Adrenal gland (tissue), 12 donors: ENCODE results near the gene XRCC5. TPM values are rescaled to one million over a fixed set of nuclear protein-coding genes. Genes with fewer than 3 reads are reported as not detected.

Experiments
- DNase-seq, 7 donors: peaks; one replicate each; pipeline ENCODE4 v3.0.0-alpha.2; 2019 to 2020
- H3K27ac ChIP-seq, 5 donors: fragments of 200-600 bp; sonication (generic) in 4 of 5; 1 replicate in 3 of 5; 2 replicates in 2 of 5; pipeline versions ENCODE4 v1.5.1 to v1.8.0; 2016 to 2020; ENCODE audit warnings: mild to moderate bottlenecking in 1 of 5
- H3K27me3 ChIP-seq: fragments of 200-600 bp; 2 replicates; pipeline ENCODE4 v1.8.0; 2021
- H3K36me3 ChIP-seq, 2 donors: fragments of 200-600 bp; replicated peaks in 1 of 2; 1 replicate in 1 of 2; 2 replicates in 1 of 2; pipeline versions ENCODE4 v1.5.1 to v1.8.0; 2018 to 2022
- H3K4me1 ChIP-seq, 2 donors: fragments of 200-600 bp; replicated peaks in 1 of 2; 1 replicate in 1 of 2; 2 replicates in 1 of 2; pipeline versions ENCODE4 v1.5.1 to v1.8.0; 2018 to 2021
- H3K4me3 ChIP-seq, 4 donors: fragments of 200-600 bp; sonication (generic) in 3 of 4; one replicate each; pipeline ENCODE4 v1.5.1; 2016 to 2018
- H3K9me3 ChIP-seq, 3 donors: fragments of 200-600 bp; sonication (generic) in 1 of 3; replicated peaks in 1 of 3; 1 replicate in 2 of 3; 2 replicates in 1 of 3; pipeline versions ENCODE4 v1.5.1 to v1.8.0; 2016 to 2021
- POLR2A ChIP-seq, 2 donors: fragments of 450-650 bp; IDR thresholded peaks; one replicate each; pipeline ENCODE4 v1.6.1; 2017; ENCODE audit warnings: antibody characterized with exemption in 2 of 2, mild to moderate bottlenecking in 2 of 2, moderate library complexity in 1 of 2
- WGBS, 4 donors: extraction: QIAGEN DNeasy Blood & Tissue Kit in 2 of 4; methylation state at CpG; one replicate each; pipeline versions ENCODE4 v1.1.5 to v1.1.7; 2013 to 2017; 5-methylcytosine and 5-hydroxymethylcytosine counted together
- intact Hi-C, 2 donors: fragments of 100-400 bp; cut with DNase I; formaldehyde crosslinking; loops; one replicate each; pipeline versions ENCODE4 v1.14.1 to v1.15.0; 2022 to 2023
- polyA plus RNA-seq, 3 donors: library from polyadenylated mRNA; stranded (reverse); fragments of 200-250 nt in 2 of 3; fragments of 350-450 nt in 1 of 3; fragmentation: Illumina TruSeq in 1 of 3; extraction: RNeasy Lipid Tissue Mini Kit (QIAGEN cat#74804) in 1 of 3; gene quantifications; one replicate each; pipeline ENCODE4 v1.2.3, GENCODE V29; 2013 to 2014
- total RNA-seq, 9 donors: library from RNA; depleted of rRNA in 4 of 9; stranded (reverse); fragments of >200 nt in 4 of 9; fragments of 120-200 nt in 1 of 9; fragmentation: NEBNext Ultra II Directional in 1 of 9; extraction: Animal tissue kit (Norgen Biotek cat#: 25700) in 1 of 9; gene quantifications; one replicate each; pipeline versions ENCODE4 v1.1.0 to v1.2.4, GENCODE V29; 2013 to 2023
- TF ChIP-seq, protein P1 (sequence below), 6 experiments: fragments of 450-650 bp in 4 of 6; fragments of 200-600 bp in 2 of 6; sonication (generic) in 1 of 6; IDR thresholded peaks; 1 replicate in 5 of 6; 2 replicates in 1 of 6; pipeline versions ENCODE4 v1.5.1 to v1.8.0; 2016 to 2021; ENCODE audit warnings: antibody characterized with exemption in 6 of 6, mild to moderate bottlenecking in 2 of 6, moderate library complexity in 1 of 6
- donor health status: healthy with polysubstance abuse.
- donor health status: Bipolar disorder and iron deficiency.
- donor health status: DM: yes; HTN: yes; CAD: no.
- donor health status: DM: no; HTN: no; CAD: no.
- donor health status: DM: no; HTN: no; CAD: no.
- donor health status: DM: yes; HTN: yes; CAD: no.

XRCC5 gene
- total and polyA plus RNA-seq, 12 donors, result 58.4 to 224 (median 158) TPM

- peaks cover 7 to 10% of the 10 kb centered on the region in 2 donors for H3K4me1 ChIP-seq
- intact Hi-C loops, result no loop called here
- WGBS, 4 donors, result 61 to 71% (median 65%) methylated on average over 3 of the region's 3 CpGs
Observed at GRCh38 chr2:216084547-216084946, 24.6 kb upstream of the XRCC5 start.

GRCh38 chr2:216086207-216086893 lies 22.8 kb upstream of the XRCC5 start:
- no peak for DNase-seq
- Histone ChIP-seq H3K27ac (no peak overlapping the region), H3K27me3 (no peaks in the 10 kb centered on the region), H3K4me3 (no peak overlapping the region), H3K4me1 (peaks cover under 1 to 4% of the 10 kb centered on the region in 2 donors), H3K9me3 (no peaks in the 10 kb centered on the region), H3K36me3 (no peaks in the 10 kb centered on the region)
- no peak for TF ChIP-seq POLR2A (IDR thresholded peaks at IDR 0.05)
- TF ChIP-seq, protein P1, sequence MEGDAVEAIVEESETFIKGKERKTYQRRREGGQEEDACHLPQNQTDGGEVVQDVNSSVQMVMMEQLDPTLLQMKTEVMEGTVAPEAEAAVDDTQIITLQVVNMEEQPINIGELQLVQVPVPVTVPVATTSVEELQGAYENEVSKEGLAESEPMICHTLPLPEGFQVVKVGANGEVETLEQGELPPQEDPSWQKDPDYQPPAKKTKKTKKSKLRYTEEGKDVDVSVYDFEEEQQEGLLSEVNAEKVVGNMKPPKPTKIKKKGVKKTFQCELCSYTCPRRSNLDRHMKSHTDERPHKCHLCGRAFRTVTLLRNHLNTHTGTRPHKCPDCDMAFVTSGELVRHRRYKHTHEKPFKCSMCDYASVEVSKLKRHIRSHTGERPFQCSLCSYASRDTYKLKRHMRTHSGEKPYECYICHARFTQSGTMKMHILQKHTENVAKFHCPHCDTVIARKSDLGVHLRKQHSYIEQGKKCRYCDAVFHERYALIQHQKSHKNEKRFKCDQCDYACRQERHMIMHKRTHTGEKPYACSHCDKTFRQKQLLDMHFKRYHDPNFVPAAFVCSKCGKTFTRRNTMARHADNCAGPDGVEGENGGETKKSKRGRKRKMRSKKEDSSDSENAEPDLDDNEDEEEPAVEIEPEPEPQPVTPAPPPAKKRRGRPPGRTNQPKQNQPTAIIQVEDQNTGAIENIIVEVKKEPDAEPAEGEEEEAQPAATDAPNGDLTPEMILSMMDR (IDR thresholded peaks at IDR 0.05), result no peak
- intact Hi-C loops, result no loop called here
- 93 to 100% (median 95%) methylated on average over 2 of the region's 2 CpGs for WGBS, 4 donors

More at GRCh38 chr2:216084547-216084946, 24.6 kb upstream of the XRCC5 start:
- no peaks in the 10 kb centered on the region for H3K9me3 ChIP-seq
- no peak overlapping the region for H3K27ac ChIP-seq
- TF ChIP-seq POLR2A (IDR thresholded peaks at IDR 0.05), result no peak
- TF ChIP-seq, protein P1 (IDR thresholded peaks at IDR 0.05), result no peak
- no peaks in the 10 kb centered on the region for H3K27me3 ChIP-seq
- no peaks in the 10 kb centered on the region for H3K36me3 ChIP-seq
- no peak overlapping the region for H3K4me3 ChIP-seq
- no peak for DNase-seq

- Histone ChIP-seq H3K27ac (no peak overlapping the region), H3K27me3 (no peaks in the 10 kb centered on the region), H3K36me3 (no peaks in the 10 kb centered on the region), H3K4me1 (no peaks in the 10 kb centered on the region), H3K9me3 (no peaks in the 10 kb centered on the region), H3K4me3 (no peak overlapping the region)
- no peak for TF ChIP-seq POLR2A (IDR thresholded peaks at IDR 0.05)
- TF ChIP-seq, protein P1 (IDR thresholded peaks at IDR 0.05), result no peak
- 89 to 100% (median 91%) methylated on average over 1 of the region's 1 CpG for WGBS, 4 donors
- intact Hi-C loops, result no loop called here
- DNase-seq, result no peak
Observed at GRCh38 chr2:216090369-216090786, 18.8 kb upstream of the XRCC5 start.

DNA sequence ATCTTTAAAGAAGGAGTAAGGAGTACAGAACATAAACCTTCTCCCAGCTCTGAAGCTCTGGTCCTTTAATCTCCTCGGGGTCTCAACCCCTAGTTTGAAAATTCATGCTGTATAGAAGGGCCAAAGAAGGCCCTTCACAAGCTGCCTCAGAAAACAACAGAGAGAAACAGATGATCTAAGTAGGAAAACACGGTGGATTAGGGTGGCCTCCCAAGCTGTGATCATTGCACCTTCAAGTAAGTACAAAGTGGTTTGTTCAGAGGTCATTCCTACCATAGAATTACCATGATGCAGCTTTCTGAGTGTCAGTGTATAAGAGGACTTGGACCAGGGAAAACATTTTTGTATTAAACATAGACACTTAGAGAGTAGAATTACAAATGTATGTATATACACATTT lies 16.5 kb upstream of the XRCC5 start:
- H3K4me1 ChIP-seq, result no peaks in the 10 kb centered on the region
- no peak for DNase-seq
- H3K9me3 ChIP-seq, result no peaks in the 10 kb centered on the region
- H3K27me3 ChIP-seq, result no peaks in the 10 kb centered on the region
- no peak overlapping the region for H3K4me3 ChIP-seq
- 64 to 83% (median 76%) methylated on average over 2 of the region's 2 CpGs for WGBS, 4 donors
- TF ChIP-seq POLR2A (IDR thresholded peaks at IDR 0.05), result no peak
- TF ChIP-seq, protein P1 (IDR thresholded peaks at IDR 0.05), result no peak
- no peaks in the 10 kb centered on the region for H3K36me3 ChIP-seq
- intact Hi-C loops, result no loop called here
- no peak overlapping the region for H3K27ac ChIP-seq
